Activated CD4-positive, alpha-beta T cell treated with anti-CD3 and anti-CD28 coated beads, Interleukin-2, amount 10 ng/mL, durations not matched to agents 7 days and 5 days (primary cell): ENCODE results near the gene DEDD. TPM values are rescaled to one million over a fixed set of nuclear protein-coding genes. Genes with fewer than 3 reads are reported as not detected.

Experiments used
- CTCF ChIA-PET: fragments of 350-600 bp; sonication (Branson Sonifier 250); formaldehyde crosslinking; loops from one replicate; lab custom pipeline; 2021; ENCODE audit warnings: antibody characterized with exemption; lab: Charles Lee
- POLR2A ChIA-PET: fragments of 350-600 bp; sonication (Branson Sonifier 250); formaldehyde crosslinking; loops from one replicate; lab custom pipeline; 2021; ENCODE audit warnings: antibody characterized with exemption; lab: Charles Lee
- DNase-seq: peaks from one replicate; pipeline ENCODE4 v3.0.0-alpha.2; 2020
- H3K27ac Mint-ChIP-seq: one replicate; pipeline ENCODE4 v1.8.0; 2021; ENCODE audit warnings: mild to moderate bottlenecking, moderate library complexity, mixed read lengths
- H3K27me3 Mint-ChIP-seq: one replicate; pipeline ENCODE4 v1.8.0; 2021; ENCODE audit warnings: mixed read lengths
- H3K36me3 Mint-ChIP-seq: one replicate; pipeline ENCODE4 v1.8.0; 2021; ENCODE audit warnings: low read depth, mixed read lengths
- H3K4me1 Mint-ChIP-seq: one replicate; pipeline ENCODE4 v1.8.0; 2021; ENCODE audit warnings: mixed read lengths
- H3K4me3 Mint-ChIP-seq: one replicate; pipeline ENCODE4 v1.8.0; 2021; ENCODE audit warnings: mild to moderate bottlenecking, moderate library complexity, mixed read lengths
- H3K9me3 Mint-ChIP-seq: one replicate; pipeline ENCODE4 v1.8.0; 2021; ENCODE audit warnings: mixed read lengths
- total RNA-seq, 2 experiments: library from RNA; stranded (reverse); gene quantifications; one replicate each; pipeline ENCODE4 v1.2.3, GENCODE V29; 2021

DEDD gene
- total RNA-seq, 2 experiments from 2014 or later, result 39.8 to 43.1 TPM

GRCh38 chr1:161085165-161085564, 47.3 kb downstream of the DEDD start:
- Mint-ChIP-seq H3K27me3 (no peaks in the 10 kb centered on the region), H3K4me3 (no peak overlapping the region), H3K4me1 (no peaks in the 10 kb centered on the region), H3K36me3 (no peaks in the 10 kb centered on the region), H3K9me3 (no peaks in the 10 kb centered on the region), H3K27ac (no peak overlapping the region)
- POLR2A ChIA-PET, result no interaction called here
- no peak for DNase-seq
- CTCF ChIA-PET, result interaction anchor here (0.5 to 9.5 kb wide), 6 partner anchors 8 to 52 kb away, joined by 4 to 88 read pairs (median 5); partner anchors contain the start of genes ARHGAP30, KLHDC9 and USF1

- H3K27ac Mint-ChIP-seq, result no peak overlapping the region
- DNase-seq, result no peak
- H3K9me3 Mint-ChIP-seq, result no peaks in the 10 kb centered on the region
- POLR2A ChIA-PET, result no interaction called here
- no peaks in the 10 kb centered on the region for H3K4me1 Mint-ChIP-seq
- no peaks in the 10 kb centered on the region for H3K27me3 Mint-ChIP-seq
- H3K4me3 Mint-ChIP-seq, result no peak overlapping the region
- no peaks in the 10 kb centered on the region for H3K36me3 Mint-ChIP-seq
- CTCF ChIA-PET, result interaction anchor here (0.7 to 9.5 kb wide), 5 partner anchors 8 to 34 kb away, joined by 3 to 88 read pairs (median 6); partner anchors contain the start of genes ARHGAP30 and KLHDC9
These were observed 47.9 kb downstream of the DEDD start for GRCh38 chr1:161084597-161084988.

- no peaks in the 10 kb centered on the region for H3K36me3 Mint-ChIP-seq
- ChIA-PET CTCF (interaction anchor here (1.2 to 9.5 kb wide), 4 partner anchors 9 to 35 kb away, joined by 3 to 88 read pairs (median 32); partner anchors contain the start of genes ARHGAP30 and KLHDC9), POLR2A (no interaction called here)
- no peaks in the 10 kb centered on the region for H3K4me1 Mint-ChIP-seq
- no peak for DNase-seq
- no peak overlapping the region for H3K27ac Mint-ChIP-seq
- H3K9me3 Mint-ChIP-seq, result no peaks in the 10 kb centered on the region
- no peaks in the 10 kb centered on the region for H3K27me3 Mint-ChIP-seq
- no peak overlapping the region for H3K4me3 Mint-ChIP-seq
These were observed 48.5 kb downstream of the DEDD start for GRCh38 chr1:161083748-161084596.

GRCh38 chr1:161082996-161083747, 49.3 kb downstream of the DEDD start:
- Mint-ChIP-seq H3K27me3 (no peaks in the 10 kb centered on the region), H3K4me3 (no peak overlapping the region), H3K36me3 (no peaks in the 10 kb centered on the region), H3K9me3 (no peaks in the 10 kb centered on the region), H3K4me1 (no peaks in the 10 kb centered on the region), H3K27ac (no peak overlapping the region)
- CTCF ChIA-PET, result interaction anchor here (2.0 to 9.5 kb wide), 3 partner anchors 10 to 14 kb away, joined by 6 to 88 read pairs (median 58); partner anchors contain the start of genes ARHGAP30 and KLHDC9
- POLR2A ChIA-PET, result no interaction called here
- no peak for DNase-seq

GRCh38 chr1:161082483-161082882, 50.0 kb downstream of the DEDD start:
- Mint-ChIP-seq H3K27ac (no peak overlapping the region), H3K4me3 (no peak overlapping the region), H3K36me3 (no peaks in the 10 kb centered on the region), H3K9me3 (no peaks in the 10 kb centered on the region), H3K27me3 (no peaks in the 10 kb centered on the region), H3K4me1 (no peaks in the 10 kb centered on the region)
- DNase-seq, result no peak
- CTCF ChIA-PET, result interaction anchor here (9.5 kb wide), 1 partner anchor 9 kb away, joined by 88 read pairs; the partner anchor contains the start of gene ARHGAP30
- POLR2A ChIA-PET, result no interaction called here

GRCh38 chr1:161081519-161081918, 50.9 kb downstream of the DEDD start:
- no peaks in the 10 kb centered on the region for H3K36me3 Mint-ChIP-seq
- CTCF ChIA-PET, result interaction anchor here (9.5 kb wide), 1 partner anchor 8 kb away, joined by 88 read pairs; the partner anchor contains the start of gene ARHGAP30
- no peak overlapping the region for H3K4me3 Mint-ChIP-seq
- DNase-seq, result no peak
- peaks cover 2% of the 10 kb centered on the region for H3K4me1 Mint-ChIP-seq
- no peaks in the 10 kb centered on the region for H3K27me3 Mint-ChIP-seq
- no peaks in the 10 kb centered on the region for H3K9me3 Mint-ChIP-seq
- H3K27ac Mint-ChIP-seq, result no peak overlapping the region
- POLR2A ChIA-PET, result no interaction called here

- Mint-ChIP-seq H3K4me1 (peaks cover 3% of the 10 kb centered on the region), H3K27me3 (no peaks in the 10 kb centered on the region), H3K36me3 (no peaks in the 10 kb centered on the region), H3K4me3 (no peak overlapping the region), H3K27ac (no peak overlapping the region), H3K9me3 (no peaks in the 10 kb centered on the region)
- DNase-seq, result no peak
- CTCF ChIA-PET, result interaction anchor here (1.1 to 9.5 kb wide), 4 partner anchors 8 to 19 kb away, joined by 3 to 88 read pairs (median 4); partner anchors contain the start of gene ARHGAP30
- POLR2A ChIA-PET, result no interaction called here
These were observed 51.7 kb downstream of the DEDD start for GRCh38 chr1:161080441-161081405.

- H3K36me3 Mint-ChIP-seq, result no peaks in the 10 kb centered on the region
- H3K27me3 Mint-ChIP-seq, result no peaks in the 10 kb centered on the region
- no peaks in the 10 kb centered on the region for H3K9me3 Mint-ChIP-seq
- ChIA-PET CTCF (interaction anchor here (1.1 to 13.5 kb wide), 7 partner anchors 10 to 34 kb away, joined by 3 to 185 read pairs (median 4); partner anchors contain the start of genes ARHGAP30, KLHDC9 and USF1), POLR2A (interaction anchor here (0.6 kb wide), 1 partner anchor 367 kb away, joined by 3 read pairs; no protein-coding TSS in a partner anchor)
- peaks cover 7% of the 10 kb centered on the region for H3K4me1 Mint-ChIP-seq
- DNase-seq, result no peak
- H3K4me3 Mint-ChIP-seq, result no peak overlapping the region
- H3K27ac Mint-ChIP-seq, result no peak overlapping the region
These were observed 52.9 kb downstream of the DEDD start for GRCh38 chr1:161079436-161080110.

- Mint-ChIP-seq H3K27me3 (no peaks in the 10 kb centered on the region), H3K27ac (no peak overlapping the region), H3K4me1 (peaks cover 16% of the 10 kb centered on the region), H3K9me3 (no peaks in the 10 kb centered on the region), H3K4me3 (no peak overlapping the region), H3K36me3 (no peaks in the 10 kb centered on the region)
- DNase-seq, result no peak
- ChIA-PET POLR2A (no interaction called here), CTCF (interaction anchor here (0.7 to 13.5 kb wide), 3 partner anchors 7 to 20 kb away, joined by 3 to 185 read pairs (median 88); partner anchors contain the start of genes KLHDC9 and NECTIN4)
These were observed 55.0 kb downstream of the DEDD start for GRCh38 chr1:161077426-161077825.

- H3K27me3 Mint-ChIP-seq, result no peaks in the 10 kb centered on the region
- no peak for DNase-seq
- no peak overlapping the region for H3K27ac Mint-ChIP-seq
- H3K9me3 Mint-ChIP-seq, result no peaks in the 10 kb centered on the region
- peaks cover 24% of the 10 kb centered on the region for H3K4me1 Mint-ChIP-seq
- CTCF ChIA-PET, result interaction anchor here (1.2 to 13.5 kb wide), 3 partner anchors 8 to 31 kb away, joined by 3 to 185 read pairs (median 88); partner anchors contain the start of genes KLHDC9, NECTIN4 and USF1
- no peaks in the 10 kb centered on the region for H3K36me3 Mint-ChIP-seq
- H3K4me3 Mint-ChIP-seq, result no peak overlapping the region
- POLR2A ChIA-PET, result no interaction called here
These were observed 56.1 kb downstream of the DEDD start for GRCh38 chr1:161076410-161076809.

GRCh38 chr1:161074676-161075368, 57.6 kb downstream of the DEDD start:
- H3K27me3 Mint-ChIP-seq, result no peaks in the 10 kb centered on the region
- H3K36me3 Mint-ChIP-seq, result no peaks in the 10 kb centered on the region
- DNase-seq, result no peak
- H3K9me3 Mint-ChIP-seq, result no peaks in the 10 kb centered on the region
- H3K4me1 Mint-ChIP-seq, result peaks cover 39% of the 10 kb centered on the region
- H3K27ac Mint-ChIP-seq, result no peak overlapping the region
- CTCF ChIA-PET, result interaction anchor here (0.6 to 13.5 kb wide), 3 partner anchors 10 to 30 kb away, joined by 4 to 185 read pairs (median 88); partner anchors contain the start of genes KLHDC9 and NECTIN4
- POLR2A ChIA-PET, result no interaction called here
- no peak overlapping the region for H3K4me3 Mint-ChIP-seq
